Suppressor macrophage treated with lipopolysaccharide for 1 hour (primary cell): ENCODE measurements around the gene PRSS22.

ENCODE experiments used
- DNase-seq, 3 donors: peaks; one replicate each; pipeline ENCODE4 v3.0.0-alpha.2; 2020 to 2022

PRSS22 gene

DNA sequence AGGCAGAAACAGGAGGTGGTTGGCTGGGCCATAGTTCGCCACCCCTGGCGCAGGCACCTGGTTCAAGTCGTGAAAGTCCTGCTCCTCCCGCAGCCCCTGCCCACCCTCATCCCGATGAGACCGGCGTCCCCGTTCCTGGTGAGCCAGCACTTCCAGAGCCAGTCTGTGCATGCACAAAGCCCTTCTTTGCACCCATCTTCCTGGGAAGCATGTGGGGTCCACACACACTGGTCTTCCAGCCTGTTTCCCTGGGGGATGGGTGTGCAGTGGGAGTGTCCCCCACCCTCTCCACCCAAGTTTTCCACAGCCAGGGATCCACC lies 29.5 kb downstream of the PRSS22 start:
- no peak for DNase-seq

GRCh38 chr16:2827831-2828520 lies 30.0 kb downstream of the PRSS22 start:
- no peak for DNase-seq

- no peak for DNase-seq
These were observed 30.6 kb downstream of the PRSS22 start for GRCh38 chr16:2827374-2827791.

DNA sequence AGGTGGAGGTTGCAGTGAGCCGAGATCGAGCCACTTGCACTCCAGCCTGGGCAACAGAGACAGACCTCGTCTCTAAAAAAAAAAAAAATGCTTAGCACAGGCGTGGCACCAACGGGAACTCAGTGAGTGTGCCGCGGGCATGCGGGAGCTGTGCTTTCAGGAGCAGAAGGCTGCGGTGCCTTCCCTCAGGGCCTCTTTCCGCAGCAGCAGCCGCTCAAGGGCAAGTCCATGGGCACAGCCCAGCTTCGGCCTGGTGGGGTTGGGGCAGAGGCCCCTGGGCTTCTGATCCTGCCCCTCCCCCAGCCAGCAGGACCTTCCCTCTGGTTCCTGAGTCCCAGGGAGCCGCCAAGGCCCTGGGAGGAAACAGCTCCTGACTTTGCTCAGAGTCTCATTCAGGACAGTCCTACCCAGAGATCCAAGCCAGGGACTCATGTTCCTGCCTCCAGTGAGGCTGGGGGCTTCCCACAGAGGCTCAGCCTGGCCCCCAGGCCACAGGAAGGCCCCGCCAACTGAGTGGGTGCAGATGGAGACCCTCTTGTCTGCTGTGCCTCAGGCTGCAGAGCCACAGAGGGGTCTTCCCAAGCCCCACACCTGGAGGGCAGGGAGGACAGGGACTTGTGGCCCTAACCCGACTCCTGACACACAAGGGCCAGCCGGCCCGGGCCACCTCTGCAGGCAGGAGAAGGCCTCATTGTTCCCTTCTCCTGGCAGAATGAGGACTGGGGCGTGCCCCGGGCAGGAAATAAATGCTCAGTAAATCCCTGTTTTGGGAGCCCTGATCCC lies 31.2 kb downstream of the PRSS22 start:
- DNase-seq, result no peak

GRCh38 chr16:2825906-2826305 lies 32.1 kb downstream of the PRSS22 start:
- no peak for DNase-seq

- no peak for DNase-seq
These were observed 32.8 kb downstream of the PRSS22 start for GRCh38 chr16:2825049-2825742.

- no peak for DNase-seq
These were observed 33.3 kb downstream of the PRSS22 start for GRCh38 chr16:2824626-2825025.

- DNase-seq, result no peak
These were observed 35.5 kb downstream of the PRSS22 start for GRCh38 chr16:2822496-2822895.

- no peak for DNase-seq
These were observed 35.8 kb downstream of the PRSS22 start for GRCh38 chr16:2822158-2822495.

DNA sequence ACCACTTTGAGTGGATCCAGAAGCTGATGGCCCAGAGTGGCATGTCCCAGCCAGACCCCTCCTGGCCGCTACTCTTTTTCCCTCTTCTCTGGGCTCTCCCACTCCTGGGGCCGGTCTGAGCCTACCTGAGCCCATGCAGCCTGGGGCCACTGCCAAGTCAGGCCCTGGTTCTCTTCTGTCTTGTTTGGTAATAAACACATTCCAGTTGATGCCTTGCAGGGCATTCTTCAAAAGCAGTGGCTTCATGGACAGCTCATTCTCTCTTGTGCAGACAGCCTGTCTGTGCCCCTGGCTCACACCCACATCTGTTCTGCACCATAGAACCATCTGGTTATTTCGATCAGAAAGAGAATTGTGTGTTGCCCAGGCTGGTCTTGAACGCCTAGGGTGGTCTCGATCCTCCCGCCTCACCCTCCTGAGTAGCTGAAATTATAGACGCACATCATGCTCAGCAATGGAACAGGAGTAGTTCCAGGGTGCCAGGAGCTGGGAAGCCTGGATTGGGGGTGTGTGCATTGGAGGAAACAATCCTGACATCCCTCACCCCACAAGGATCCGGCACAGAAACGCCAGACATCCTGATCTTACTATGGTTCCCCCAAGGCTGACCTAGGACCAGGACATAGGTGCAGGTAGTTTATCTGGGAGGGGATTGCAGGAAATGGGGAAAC lies 36.3 kb downstream of the PRSS22 start:
- no peak for DNase-seq

DNA sequence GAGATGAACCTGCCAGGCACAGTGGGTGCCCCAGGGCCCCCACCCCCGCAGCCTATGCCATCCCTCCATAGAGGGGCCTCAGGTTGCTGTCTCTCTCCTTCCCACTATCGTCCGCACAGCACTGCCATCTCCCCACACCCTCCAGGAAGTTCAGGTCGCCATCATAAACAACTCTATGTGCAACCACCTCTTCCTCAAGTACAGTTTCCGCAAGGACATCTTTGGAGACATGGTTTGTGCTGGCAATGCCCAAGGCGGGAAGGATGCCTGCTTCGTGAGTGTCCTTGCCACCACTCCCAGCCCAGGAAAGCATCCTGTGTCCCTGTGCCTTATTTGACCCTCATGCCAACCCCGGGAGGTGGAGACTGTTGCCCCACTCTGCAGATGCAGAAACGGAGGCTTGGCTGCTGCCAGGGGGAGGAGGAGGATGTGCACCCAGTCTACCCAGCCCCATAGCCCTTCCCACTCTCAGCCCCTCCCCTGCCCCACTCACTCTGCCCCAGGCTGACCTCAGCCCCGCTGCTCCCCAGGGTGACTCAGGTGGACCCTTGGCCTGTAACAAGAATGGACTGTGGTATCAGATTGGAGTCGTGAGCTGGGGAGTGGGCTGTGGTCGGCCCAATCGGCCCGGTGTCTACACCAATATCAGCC lies 37.0 kb downstream of the PRSS22 start:
- no peak for DNase-seq

DNA sequence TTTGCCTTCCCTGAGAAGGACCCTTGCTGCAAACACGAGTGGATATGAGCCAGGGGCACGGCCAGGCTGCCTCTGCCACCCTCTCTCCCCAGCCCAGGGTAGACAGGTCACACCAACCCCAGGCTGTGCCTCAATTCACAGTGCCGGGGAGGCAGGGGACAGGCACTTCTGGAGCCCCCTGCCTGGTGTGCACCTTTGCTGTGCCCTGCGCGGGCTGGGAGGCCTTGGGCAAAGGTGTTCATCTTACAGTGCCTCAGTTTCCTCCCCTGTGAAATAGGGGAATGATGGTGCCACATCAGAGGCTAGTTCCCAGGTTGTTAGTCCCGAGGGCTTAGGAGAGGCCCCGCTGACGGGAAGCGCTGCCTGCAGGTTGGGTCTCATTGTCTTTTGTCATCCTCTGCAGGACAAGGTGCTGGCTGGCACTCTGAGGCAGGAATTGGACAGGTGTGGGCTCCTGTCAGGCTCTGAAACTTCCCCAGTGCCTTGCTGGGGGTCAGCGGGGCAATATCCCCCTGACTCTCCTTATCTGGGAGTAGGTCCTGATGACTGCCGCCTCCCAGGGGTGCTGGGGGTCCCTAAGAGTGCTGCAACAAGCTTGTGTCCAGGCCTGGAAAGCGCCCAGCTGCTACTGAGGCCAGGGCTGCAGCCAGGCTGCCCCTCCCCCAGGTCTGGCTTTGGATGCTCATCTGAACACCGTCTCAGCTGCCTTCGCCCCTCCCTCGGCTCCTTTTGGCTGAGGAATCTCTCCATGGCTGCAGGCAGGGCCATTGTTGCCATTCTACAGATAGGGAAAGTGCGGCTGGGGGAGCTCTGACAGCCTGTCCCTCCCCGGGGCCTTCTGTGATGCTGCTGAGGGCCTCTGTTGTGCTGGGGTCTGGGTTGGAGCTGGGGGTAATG lies 37.8 kb downstream of the PRSS22 start:
- no peak for DNase-seq

- no peak for DNase-seq
These were observed 38.6 kb downstream of the PRSS22 start for GRCh38 chr16:2819179-2819938.

DNA sequence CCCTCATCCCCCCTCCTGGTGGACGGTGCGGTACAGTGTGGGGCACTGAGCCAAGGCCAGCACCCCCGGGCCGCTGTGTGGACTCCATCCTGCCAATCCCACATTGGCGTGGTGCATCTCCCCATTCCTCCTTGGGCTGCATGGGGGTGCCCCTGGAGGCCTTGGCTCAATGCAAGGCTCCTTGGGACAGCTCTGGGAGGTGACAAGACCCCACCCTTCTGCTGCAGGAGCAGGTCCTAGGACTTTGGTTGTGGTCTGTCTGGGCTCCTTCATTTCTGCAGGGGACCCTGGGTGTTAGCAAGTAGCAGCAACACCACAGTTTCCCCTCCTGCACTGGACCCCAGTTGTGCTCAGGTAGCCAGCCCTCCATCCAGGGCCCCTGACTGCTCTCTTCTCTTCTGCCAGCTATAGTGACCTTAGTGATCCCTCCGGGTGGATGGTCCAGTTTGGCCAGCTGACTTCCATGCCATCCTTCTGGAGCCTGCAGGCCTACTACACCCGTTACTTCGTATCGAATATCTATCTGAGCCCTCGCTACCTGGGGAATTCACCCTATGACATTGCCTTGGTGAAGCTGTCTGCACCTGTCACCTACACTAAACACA lies 39.6 kb downstream of the PRSS22 start:
- DNase-seq, result no peak

DNA sequence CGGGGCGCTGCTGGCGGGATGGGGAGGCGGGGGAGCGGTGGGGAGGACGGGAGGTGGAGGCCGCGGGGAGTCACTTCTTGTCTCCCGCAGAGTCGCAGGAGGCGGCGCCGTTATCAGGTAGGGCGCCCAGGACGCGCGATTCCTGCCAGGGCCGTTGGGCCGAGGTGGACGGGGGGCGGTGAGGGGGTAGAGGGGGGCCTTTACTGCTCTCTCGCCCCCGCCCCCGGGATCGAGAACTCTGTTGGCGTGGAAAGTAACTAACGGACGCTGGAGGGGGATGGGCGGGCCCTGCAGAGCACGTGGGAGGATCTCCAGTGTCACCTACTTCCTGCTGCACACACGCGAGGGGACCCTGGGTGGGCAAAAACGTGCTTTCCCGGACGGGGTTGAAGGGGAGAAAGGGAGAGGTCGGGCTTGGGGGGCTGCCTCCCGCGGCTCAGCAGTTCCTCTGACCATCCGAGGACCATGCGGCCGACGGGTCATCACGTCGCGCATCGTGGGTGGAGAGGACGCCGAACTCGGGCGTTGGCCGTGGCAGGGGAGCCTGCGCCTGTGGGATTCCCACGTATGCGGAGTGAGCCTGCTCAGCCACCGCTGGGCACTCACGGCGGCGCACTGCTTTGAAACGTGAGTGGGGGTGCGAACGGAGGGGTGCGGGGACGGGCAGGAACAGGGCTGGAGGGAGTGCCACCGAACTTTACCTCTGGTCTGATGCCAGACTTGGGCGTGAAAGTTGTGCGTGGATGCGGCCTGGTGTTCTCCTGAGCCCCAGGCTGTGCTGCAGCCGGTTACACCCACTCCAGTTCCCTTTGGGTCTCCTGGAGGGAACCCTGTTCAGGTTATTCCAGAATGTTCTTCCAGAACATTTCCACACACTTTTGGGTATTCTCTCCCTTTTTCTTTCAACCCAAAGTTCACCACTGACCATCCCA lies 40.4 kb downstream of the PRSS22 start:
- DNase-seq, result no peak

- DNase-seq, result peak in 1 of 3 donors; percentile 28
These were observed 41.1 kb downstream of the PRSS22 start, which contains the start of gene PRSS21 for GRCh38 chr16:2816751-2817339. Gene PRSS21 (plus strand): TSS chr16:2817237. CDS start chr16:2817269, 32 bp downstream.

GRCh38 chr16:2815299-2815771 lies 42.6 kb downstream of the PRSS22 start:
- no peak for DNase-seq

DNA sequence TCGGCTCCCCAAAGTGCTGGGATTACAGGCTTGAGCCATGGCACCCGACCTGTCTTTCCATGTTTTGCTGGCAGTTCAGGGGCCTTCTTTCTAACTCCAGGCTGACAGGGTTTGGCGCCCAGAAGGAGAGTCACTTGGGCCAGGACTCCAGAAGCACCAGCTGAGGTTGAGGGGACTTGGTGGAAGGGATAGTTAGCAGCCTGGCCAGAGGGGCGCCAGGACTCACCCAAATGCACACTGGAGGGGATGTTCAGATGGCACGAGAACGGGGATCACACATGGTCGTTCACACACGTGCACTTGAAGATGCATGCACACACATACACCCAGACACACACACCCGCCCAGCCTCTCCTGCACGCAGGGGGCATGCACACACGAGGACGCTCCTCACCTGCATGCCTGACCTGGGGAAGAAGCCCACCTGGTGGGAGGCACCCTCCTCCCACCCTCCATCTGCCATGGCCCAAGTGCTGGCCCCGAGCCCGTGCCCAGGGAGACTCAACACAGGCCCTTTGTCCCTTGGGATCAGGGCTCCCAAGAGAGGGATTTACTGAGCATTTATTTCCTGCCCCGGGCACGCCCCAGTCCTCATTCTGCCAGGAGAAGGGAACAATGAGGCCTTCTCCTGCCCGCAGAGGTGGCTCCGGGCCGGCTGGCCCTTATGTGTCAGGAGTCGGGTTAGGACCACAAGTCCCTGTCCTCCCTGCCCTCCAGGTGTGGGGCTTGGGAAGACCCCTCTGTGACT lies 43.2 kb downstream of the PRSS22 start:
- no peak for DNase-seq
